Superior temporal gyrus (tissue), 1 donor: Measurements from ENCODE around the gene KRT6A.
A peak's percentile ranks its signal among the peaks of the same experiment; 100 is the strongest.

Source experiments
- DNase-seq: peaks from one replicate; pipeline ENCODE4 v3.0.0-alpha.2; 2016; ENCODE audit errors: extremely low spot score

KRT6A gene

DNA sequence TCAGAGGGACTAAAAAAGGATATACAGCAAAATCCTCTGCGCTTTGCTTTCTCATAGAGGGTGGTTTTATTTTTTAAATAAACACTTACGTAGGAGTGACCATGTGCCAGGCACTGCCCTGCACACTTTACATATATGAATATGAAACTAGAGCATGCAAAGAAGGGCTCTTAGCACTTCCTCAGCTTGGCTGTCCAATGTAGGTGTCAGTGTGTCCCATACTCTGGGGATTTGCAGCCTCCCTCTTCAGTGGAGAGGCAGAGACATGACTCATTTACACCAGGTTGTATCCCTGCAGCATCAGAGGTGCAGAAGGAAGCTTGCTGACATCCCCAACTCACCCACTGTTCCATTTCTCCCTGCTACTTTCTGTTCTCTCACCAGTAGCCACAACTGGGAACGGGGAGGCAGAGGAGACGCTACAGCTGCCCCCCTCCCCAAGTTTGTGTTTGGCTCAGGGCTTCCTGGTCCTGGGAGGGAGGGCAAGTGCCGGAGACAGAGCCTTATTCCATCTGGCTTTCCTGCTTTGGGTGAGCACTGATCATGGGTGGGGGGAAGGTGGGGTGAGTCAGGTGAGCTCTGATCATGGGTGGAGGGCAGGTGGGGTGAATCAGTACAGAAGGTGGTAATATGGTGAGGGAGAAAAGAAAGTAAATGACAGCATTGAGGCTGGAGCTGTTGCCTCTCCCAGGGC lies 32.0 kb upstream of the KRT6A start:
- no peak for DNase-seq

DNA sequence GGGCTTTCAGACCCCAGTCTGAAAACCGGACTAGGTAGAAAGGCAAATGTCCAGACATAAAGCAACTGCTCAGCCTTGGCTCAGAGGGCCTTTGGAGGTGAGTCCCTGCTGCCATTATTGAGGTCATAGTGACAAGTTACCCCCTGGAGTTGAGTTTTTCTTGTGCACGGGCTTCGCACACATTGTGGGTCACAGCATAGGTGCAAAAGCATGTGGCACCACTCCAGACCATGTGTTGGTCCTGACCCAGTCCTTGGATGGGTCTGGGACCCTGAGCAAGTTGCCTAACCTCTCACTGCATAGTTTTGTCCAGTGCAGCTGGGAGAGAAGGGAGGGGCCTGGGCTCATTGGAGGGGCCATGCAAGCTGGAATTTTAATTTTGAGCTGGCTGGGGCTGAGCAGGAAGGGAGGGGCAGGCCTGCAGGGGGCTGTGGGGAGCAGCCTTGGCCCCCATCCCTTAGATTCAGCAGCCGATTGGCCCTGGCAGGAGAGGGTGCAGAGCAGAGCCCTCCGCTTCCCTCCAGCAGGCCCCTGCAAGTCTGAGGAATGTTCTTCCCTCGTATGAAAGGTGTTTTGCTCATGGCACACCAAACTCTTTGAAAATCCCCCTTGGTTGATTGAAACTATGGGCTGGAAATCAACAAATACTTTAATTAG lies 31.3 kb upstream of the KRT6A start:
- no peak for DNase-seq

DNA sequence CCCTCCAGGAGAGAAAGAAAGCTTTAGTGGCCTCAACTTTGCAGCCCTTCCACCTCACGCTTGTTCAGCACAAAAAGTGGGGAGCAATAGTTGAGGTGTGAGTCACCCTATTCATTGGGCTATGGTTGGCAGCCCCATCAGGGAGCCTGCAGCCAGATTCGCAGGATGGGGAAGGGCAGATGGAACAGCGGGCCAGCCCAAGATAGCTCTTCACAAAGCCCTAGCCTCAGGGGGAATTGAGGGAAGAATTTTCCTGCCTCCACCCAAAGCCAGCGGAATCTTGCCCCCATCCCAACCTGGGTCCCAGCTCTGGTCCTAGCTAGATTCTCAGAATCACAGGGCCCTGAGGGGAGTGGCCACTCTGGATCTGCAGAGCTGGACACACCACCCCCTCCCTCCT lies 30.8 kb upstream of the KRT6A start:
- no peak for DNase-seq

- no peak for DNase-seq
Measured at GRCh38 chr12:52522346-52523011, 29.4 kb upstream of the KRT6A start.

GRCh38 chr12:52521568-52522266 lies 28.7 kb upstream of the KRT6A start:
- DNase-seq: no peak

DNA sequence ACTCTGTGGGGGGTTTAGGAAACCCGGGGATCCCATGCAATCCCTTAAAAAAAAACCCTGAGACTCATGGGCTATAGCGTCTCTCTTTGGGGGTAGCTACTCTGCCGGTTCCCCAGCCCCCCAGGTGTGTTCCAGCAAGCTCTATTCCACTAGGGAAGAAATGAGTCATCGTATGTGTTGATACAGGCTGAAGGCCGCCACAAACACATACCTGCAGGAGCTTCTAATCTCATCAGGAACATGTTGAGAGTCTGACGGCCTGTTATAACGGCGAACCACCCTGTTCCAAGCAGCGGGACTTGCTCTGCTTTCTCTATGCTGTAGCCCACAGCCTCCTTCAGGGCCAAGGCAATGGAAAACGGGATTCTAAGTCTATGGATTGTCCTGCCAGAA lies 28.1 kb upstream of the KRT6A start:
- DNase-seq: no peak

DNA sequence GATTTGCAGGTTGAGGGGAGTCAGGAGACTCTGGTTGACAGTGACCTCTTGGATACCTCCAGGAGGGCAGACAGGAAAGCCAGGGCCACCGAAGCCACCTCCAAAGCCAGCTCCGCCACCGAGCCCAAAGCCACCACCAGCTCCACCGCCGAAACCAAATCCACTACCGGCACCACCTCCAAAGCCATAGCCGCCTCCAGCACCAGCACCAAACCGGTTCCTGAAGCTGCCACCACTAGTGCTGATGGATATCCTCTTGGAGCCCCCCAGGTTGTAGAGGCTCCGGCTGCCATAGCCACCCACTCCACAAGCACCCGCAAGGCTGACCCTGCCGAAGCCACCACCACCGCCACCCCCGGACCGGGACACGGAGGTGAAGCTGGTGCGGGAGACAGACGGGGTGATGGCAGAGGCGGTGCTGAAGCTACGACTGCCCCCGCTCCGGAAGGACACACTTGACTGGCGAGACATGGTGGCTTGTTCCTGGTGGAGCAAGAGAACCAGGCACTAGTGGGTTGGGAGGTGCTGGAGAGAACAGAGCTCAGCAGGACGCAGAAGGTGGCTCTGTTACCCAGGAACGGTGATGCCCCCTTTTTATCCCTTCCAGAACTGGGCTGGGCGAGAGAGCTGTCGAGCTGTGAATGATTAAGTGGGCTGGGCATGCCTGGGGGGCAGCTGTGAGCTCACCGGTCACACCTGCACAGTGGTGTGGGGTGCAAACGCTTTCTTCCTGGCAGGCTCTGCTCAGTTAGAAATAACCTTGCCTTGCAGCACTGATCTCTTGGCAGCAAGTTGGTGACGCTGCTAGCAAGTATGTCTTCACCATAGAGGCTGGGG lies 27.0 kb upstream of the KRT6A start, which contains the start of gene KRT5:
Gene KRT5, minus strand, starts transcription at position 569 of the 837 bp plus-strand sequence. Its CDS starts 98 bp downstream, at position 471.
- no peak for DNase-seq

GRCh38 chr12:52519387-52519703 lies 26.3 kb upstream of the KRT6A start:
- DNase-seq: no peak

GRCh38 chr12:52518574-52519386 lies 25.7 kb upstream of the KRT6A start:
- DNase-seq: no peak

DNA sequence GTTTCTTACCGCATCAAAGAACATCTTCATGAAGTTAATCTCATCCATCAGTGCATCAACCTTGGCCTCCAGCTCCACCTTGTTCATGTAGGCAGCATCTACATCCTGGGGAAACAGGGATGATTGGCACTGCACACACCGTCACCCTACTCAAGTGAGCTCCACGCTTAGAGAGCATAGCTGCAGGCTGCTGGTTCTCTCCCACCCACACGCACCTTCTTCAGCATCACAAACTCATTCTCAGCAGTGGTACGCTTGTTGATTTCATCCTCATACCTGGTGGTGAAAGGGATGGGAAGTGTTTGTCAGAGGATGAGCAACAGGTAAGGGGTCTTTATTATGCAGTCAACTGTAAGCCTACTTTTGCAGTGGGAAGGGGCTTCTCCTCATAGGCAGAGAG lies 24.8 kb upstream of the KRT6A start:
- DNase-seq: no peak

GRCh38 chr12:52517005-52517835 lies 24.2 kb upstream of the KRT6A start:
- no peak for DNase-seq

DNA sequence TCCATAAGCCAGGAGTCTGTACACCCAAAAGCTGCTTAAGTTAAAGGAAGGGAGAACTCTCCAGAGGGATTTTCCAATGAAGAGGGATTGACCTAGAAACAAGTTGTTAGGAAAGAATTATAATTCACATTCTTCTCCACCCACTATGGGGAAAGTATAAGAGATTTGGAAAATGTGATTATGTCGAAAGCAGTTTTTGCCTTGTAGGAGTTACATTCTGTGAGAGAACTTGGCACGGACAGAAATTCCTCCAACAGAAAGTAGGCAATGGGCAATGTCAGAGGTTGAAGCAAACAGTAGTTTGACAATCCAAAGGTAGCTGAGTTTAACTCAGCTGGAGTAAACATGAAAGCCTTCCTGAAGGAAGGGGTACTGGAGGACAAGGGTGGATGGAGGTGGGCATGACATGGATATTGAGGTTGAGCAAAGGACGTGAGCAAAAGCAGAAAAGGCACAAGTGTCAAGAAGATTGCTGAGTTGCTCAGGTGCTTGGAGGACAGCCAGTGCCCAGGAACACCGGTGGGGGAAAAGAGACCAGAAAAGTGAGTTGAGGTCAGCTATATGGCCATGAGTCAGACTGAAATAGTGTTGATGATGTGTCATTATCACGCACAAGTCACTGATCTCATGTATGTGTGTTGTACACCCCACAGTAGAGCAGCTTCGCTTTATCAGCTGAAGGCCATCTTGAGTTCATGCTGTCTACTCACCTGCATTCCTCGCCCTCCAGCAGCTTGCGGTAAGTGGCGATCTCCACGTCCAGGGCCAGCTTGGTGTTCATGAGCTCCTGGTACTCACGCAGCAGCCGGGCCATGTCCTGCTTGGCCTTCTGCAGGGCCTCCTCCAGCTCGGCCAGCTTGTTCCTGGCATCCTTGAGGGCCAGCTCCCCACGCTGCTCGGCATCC lies 23.1 kb upstream of the KRT6A start:
- no peak for DNase-seq

GRCh38 chr12:52515319-52515646 lies 22.2 kb upstream of the KRT6A start:
- DNase-seq: no peak

DNA sequence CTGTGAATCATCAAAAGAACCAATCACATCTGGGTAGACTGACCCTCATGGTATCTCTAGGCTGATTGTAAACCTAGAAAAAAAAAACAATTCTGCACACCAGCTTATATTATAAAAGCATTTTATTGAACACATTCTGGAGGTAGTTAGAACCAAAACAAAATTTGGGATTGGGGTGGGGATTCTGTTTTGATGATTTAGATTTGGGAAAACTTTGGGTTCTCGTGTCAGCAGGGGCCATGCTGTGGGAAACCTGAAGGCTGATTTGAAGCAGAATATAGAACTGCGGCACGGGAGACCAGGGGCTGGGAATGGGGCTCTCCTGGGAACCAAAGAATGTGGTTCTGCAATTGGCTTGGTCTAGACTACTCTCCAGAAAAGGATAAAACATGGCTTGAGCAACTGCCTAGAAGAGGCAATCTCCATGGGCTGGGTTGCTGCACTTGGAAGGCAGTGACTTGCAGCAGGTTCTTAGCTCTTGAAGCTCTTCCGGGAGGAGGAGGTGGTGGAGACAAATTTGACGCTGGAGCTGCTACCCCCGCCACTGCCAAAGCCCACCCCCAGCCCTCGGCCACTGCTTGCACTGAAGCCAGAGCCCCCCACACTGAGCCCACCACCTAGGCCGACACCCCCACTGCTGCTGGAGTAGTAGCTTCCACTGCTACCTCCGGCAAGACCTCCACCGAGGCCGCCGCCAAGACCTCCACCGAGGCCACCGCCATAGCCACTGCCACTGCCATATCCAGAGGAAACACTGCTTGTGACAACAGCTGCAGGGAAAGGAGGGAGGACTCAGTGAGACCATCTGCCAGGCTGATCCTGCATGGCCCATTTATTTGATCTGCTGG lies 21.6 kb upstream of the KRT6A start:
- DNase-seq: no peak

DNA sequence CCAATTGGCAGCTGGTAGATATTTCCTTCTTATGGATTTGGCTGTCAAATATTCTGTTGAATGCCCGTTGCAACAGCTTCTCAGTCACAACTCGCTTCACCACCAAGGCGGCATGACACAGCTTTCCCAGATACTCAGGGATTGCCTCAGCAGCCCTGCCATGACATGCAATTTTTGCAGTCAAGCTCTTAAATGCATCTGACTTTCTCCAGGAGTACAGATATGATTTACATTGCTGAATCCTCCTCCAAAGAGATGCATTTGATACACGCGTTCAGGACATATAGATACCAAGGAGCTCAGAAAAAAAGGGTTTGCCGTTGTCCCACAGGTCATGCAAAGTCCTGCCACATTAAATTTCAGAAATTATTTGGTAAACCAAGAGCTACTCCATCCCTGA lies 20.7 kb upstream of the KRT6A start:
- DNase-seq: no peak

DNA sequence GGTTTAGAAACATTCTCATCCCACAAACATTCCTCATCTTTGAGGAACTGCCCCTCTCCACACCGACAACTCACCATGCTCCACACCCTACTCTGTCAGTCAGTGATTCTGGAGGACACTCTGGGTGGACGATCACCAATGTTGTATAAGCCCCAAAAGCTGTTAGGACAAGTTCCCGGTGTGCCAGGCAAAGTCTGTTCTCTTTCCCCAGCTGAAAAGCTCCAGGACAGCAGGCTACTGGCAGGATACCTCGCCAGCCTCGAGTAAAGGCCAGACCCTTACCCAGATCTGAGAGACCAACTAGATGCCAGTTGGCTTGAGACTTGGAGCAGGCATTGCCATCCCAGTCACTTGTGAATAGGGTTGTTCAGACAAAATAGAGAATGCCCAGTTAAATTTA lies 15.2 kb upstream of the KRT6A start:
- no peak for DNase-seq

DNA sequence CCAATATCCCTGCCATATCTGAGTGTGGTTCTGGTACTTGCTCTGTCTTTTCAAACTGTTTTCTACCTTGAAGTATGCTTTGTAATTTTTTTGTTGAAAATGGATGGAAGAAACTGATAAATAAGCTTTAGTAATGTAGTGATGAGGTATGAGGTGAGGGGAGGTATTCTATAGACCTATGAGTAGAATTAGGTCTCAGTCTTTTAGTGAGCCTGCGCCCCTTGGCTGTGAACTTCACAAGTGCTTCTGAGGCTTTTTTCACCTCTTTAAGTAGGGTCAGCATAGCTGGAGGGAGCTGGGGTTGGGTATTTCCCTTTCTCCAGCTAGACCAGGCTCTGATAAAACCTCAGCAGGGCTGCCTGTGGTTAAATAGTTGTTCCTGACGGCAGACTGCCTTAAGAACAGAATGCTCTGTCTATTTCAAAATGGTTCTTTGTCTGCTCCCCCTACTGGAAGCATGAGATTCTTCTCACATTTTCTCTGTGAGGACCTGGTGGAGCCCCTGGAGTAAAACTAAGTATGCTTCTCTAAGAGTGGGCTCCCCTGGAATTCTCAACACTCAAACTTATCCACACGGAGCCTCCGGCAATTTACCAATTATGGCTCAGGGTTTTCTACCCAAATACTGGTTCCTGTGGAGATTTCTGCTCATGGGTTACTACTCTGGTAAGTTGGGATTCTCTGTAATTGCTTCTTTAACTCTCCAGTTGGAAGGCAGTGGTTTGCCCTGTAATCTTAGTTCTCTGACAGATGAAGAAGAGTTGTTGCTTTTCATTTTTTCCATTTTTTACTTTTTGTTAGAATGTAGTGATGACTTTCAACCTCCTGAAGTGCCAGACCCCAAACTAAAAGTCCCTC lies 14.0 kb upstream of the KRT6A start:
- DNase-seq: peak; percentile 71
